ENCODE data around the gene CD46.

The CD46 gene

GRCh38 chr1:207817778-207818751, 66.2 kb downstream of the CD46 start:
- DNase-seq: no peak

- no peak for DNase-seq
Observed at GRCh38 chr1:207818971-207819451, 67.2 kb downstream of the CD46 start.

- no peak for DNase-seq
Observed at GRCh38 chr1:207820568-207821463, 69.0 kb downstream of the CD46 start.

DNA sequence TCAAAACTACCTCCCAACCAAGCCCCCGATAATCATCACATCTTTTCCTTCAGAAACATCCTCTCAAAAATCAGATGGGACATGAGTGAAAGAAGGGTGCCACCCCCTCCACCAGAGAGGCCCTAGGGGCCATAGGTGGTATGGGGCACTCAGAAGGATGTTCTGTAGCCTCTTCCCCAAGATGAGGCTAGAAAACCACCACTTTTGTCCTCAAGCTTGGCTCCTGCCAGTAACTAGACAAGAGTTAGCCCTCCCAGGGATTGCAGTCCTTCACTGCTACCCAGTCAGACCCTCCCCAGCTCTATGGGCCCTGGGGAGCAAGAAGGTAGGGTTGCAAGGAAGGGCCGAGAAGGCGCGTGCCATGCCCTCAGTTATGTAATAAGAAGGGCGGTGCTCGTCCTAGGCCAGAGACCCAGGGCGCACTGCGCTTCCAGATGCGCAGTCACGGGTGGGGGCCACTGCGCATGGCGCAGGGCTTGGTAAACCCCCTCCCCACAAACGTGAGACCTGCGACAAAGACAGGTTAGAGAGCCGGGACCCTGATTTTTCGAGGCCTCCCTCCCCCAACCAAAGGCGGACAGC, 69.7 kb downstream of the CD46 start:
- DNase-seq: no peak

GRCh38 chr1:207822124-207822601, 70.3 kb downstream of the CD46 start:
- no peak for DNase-seq

GRCh38 chr1:207822602-207823451, 71.0 kb downstream of the CD46 start:
- DNase-seq: peak; percentile 7 to 36

GRCh38 chr1:207823531-207823879, 71.7 kb downstream of the CD46 start:
- DNase-seq: no peak

DNA sequence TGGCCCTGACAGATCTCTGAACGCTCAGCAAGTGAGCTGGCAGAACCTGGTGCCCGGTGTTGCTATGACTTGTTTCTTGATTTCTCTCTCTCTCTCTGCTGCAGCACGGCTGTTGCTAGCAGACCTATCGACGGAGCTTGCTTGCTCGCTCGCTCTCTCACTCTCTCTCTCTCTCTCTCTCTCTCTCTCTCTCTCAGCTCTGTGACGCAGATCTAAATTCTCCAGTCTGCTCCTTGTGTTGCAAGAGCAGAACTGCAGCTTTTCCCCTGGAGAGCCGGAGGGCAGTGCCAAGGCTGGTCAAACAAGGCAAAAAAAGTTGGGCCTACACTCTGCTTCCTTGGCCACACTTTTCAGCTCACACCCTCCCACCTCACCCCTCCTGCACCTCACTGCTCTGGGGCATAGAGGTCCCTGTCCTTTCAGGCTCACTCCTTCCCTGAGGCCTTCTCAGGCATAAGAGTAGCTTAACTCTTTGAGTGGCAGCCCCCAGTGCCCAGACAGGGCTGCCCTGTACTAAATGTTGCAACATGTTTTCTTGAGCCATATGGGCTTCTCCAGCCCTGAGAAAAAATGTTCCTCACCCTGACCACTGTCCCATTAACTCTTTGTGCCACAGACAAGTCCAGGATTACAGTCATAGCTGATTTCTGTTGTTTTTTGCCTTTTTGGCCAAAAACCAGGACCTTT, 72.2 kb downstream of the CD46 start:
- DNase-seq: no peak

GRCh38 chr1:207824691-207825408, 73.0 kb downstream of the CD46 start:
- no peak for DNase-seq

- DNase-seq: no peak
Observed at GRCh38 chr1:207825409-207825695, 73.5 kb downstream of the CD46 start.

DNA sequence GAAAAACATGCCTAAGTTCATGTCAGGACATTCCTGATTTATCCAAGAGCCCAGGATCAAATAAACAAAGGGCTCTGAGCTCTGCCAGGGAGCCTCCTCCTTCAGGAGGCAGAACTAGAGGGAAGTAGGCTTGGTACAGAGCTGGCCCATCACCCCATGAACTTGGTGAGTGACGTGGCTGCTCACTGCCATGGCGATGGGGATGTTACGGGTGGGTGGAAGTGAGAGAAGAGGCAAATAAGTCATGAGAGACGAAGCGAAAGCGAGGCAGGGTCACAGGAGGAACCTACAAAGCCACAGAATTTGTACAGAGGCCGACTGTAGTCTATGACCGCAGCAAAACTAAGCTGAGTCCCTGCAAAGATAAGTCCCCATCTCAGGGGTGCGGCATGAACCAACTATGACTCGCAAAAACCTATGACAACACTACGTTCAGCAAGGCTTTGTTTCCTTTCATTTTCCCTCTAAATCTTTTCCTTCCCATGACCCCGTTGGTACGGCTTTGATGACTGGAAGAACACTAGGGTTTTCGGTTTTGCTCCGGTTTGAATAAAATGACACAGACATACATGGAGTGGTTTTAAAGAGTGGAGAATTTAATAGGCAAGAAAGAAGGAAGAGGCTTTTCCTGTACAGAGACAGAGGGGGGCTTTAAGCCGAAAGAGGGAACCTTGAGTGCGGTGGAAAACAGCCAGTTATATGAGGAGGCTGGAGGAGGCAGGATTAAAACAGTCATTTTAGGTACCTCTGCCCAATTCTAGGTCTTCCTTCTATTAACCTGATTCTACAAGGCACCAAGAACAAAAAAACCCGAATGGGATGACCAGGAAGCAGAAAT, 74.1 kb downstream of the CD46 start:
- DNase-seq: no peak

- DNase-seq: no peak
Observed at GRCh38 chr1:207826557-207827487, 75.0 kb downstream of the CD46 start.

GRCh38 chr1:207827488-207827830, 75.6 kb downstream of the CD46 start:
- DNase-seq: no peak

DNA sequence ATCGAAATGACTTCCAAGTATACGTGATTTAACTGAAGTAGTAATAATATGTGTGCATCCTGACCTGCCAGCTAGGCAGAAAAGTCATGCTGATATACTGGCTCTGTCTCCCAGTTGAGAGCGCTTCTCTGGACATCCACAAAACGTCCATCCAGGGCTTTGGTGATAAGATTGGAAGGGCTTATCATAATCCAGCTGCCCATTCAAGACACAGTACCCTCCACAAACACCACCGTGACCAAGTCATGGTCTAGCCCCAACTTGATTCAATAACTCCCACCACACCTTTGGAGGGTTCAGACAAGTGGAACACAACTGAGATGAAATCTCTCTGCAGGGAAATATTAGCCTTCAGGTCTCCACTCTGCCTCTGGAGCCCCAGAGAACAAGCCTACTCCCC, 76.2 kb downstream of the CD46 start:
- no peak for DNase-seq

- DNase-seq: peak; percentile 22 to 65
Observed at GRCh38 chr1:207828485-207829158, 76.8 kb downstream of the CD46 start.

- no peak for DNase-seq
Observed at GRCh38 chr1:207829576-207829975, 77.7 kb downstream of the CD46 start.

GRCh38 chr1:207830788-207831187, 78.9 kb downstream of the CD46 start:
- DNase-seq: no peak
